Activated T-helper 17 cell treated with anti-CD3 and anti-CD28 coated beads, Interleukin-2, amount 50 U/mL, for 72 hours (primary cell): ENCODE measurements around the gene HDGFL2. TPM values are rescaled to one million over a fixed set of nuclear protein-coding genes. Genes with fewer than 3 reads are reported as not detected.
A peak's percentile ranks its signal among the peaks of the same experiment; 100 is the strongest.

Experiments used
- ATAC-seq: fragments of 150-1000 bp; cut with Tn5 transposase; replicated peaks from 2 replicates; pipeline ENCODE4 v1.10.0; 2021; ENCODE audit warnings: mild to moderate bottlenecking, moderate library complexity
- H3K27ac Mint-ChIP-seq: one replicate; pipeline ENCODE4 v1.8.0; 2022; ENCODE audit warnings: mixed read lengths
- H3K27me3 Mint-ChIP-seq: one replicate; pipeline ENCODE4 v1.8.0; 2022; ENCODE audit warnings: mixed read lengths
- H3K36me3 Mint-ChIP-seq: one replicate; pipeline ENCODE4 v1.8.0; 2022; ENCODE audit warnings: low read depth, mild to moderate bottlenecking, mixed read lengths
- H3K4me1 Mint-ChIP-seq: one replicate; pipeline ENCODE4 v1.8.0; 2022; ENCODE audit warnings: mixed read lengths
- H3K4me3 Mint-ChIP-seq: one replicate; pipeline ENCODE4 v1.8.0; 2022; ENCODE audit warnings: mild to moderate bottlenecking, mixed read lengths
- H3K9me3 Mint-ChIP-seq: one replicate; pipeline ENCODE4 v1.8.0; 2022; ENCODE audit warnings: mixed read lengths
- total RNA-seq, 2 donors: library from RNA; stranded (reverse); gene quantifications; one replicate each; pipeline ENCODE4 v1.2.3, GENCODE V29; 2022

HDGFL2 gene
- total RNA-seq, 2 donors from 2014 or later: 30.7 to 39.3 TPM

- H3K27ac Mint-ChIP-seq: no peak overlapping the region
- no peak overlapping the region for H3K4me3 Mint-ChIP-seq
- no peak for ATAC-seq
- no peaks in the 10 kb centered on the region for H3K27me3 Mint-ChIP-seq
- H3K4me1 Mint-ChIP-seq: peaks cover 10% of the 10 kb centered on the region
- H3K9me3 Mint-ChIP-seq: no peaks in the 10 kb centered on the region
- H3K36me3 Mint-ChIP-seq: peaks cover 40% of the 10 kb centered on the region
Measured at GRCh38 chr19:4452230-4452990, 19.7 kb upstream of the HDGFL2 start.

GRCh38 chr19:4453232-4454179 lies 18.6 kb upstream of the HDGFL2 start:
- peaks cover 15% of the 10 kb centered on the region for H3K4me1 Mint-ChIP-seq
- no peaks in the 10 kb centered on the region for H3K9me3 Mint-ChIP-seq
- no peak for ATAC-seq
- H3K4me3 Mint-ChIP-seq: no peak overlapping the region
- H3K36me3 Mint-ChIP-seq: peaks cover 35% of the 10 kb centered on the region
- no peak overlapping the region for H3K27ac Mint-ChIP-seq
- no peaks in the 10 kb centered on the region for H3K27me3 Mint-ChIP-seq

- Mint-ChIP-seq H3K4me1 (peaks cover 15% of the 10 kb centered on the region), H3K36me3 (peaks cover 20% of the 10 kb centered on the region), H3K27me3 (no peaks in the 10 kb centered on the region), H3K9me3 (no peaks in the 10 kb centered on the region), H3K4me3 (no peak overlapping the region), H3K27ac (peak overlapping the region; percentile 41)
- ATAC-seq: no peak
Measured at GRCh38 chr19:4454747-4455718, 17.1 kb upstream of the HDGFL2 start.

GRCh38 chr19:4455719-4456475 lies 16.2 kb upstream of the HDGFL2 start:
- H3K4me1 Mint-ChIP-seq: peaks cover 15% of the 10 kb centered on the region

GRCh38 chr19:4456476-4456842 lies 15.6 kb upstream of the HDGFL2 start:
- Mint-ChIP-seq H3K4me3 (peak overlapping the region; percentile 96), H3K36me3 (peaks cover 6% of the 10 kb centered on the region), H3K9me3 (no peaks in the 10 kb centered on the region), H3K27me3 (no peaks in the 10 kb centered on the region), H3K4me1 (peaks cover 15% of the 10 kb centered on the region), H3K27ac (peak overlapping the region; percentile 96)
- ATAC-seq: no peak

More at GRCh38 chr19:4455719-4456475, 16.2 kb upstream of the HDGFL2 start:
- no peak for ATAC-seq
- Mint-ChIP-seq H3K27ac (peak overlapping the region; percentile 96), H3K36me3 (peaks cover 11% of the 10 kb centered on the region), H3K27me3 (no peaks in the 10 kb centered on the region), H3K4me3 (peak overlapping the region; percentile 96), H3K9me3 (no peaks in the 10 kb centered on the region)

GRCh38 chr19:4456843-4457653 lies 15.0 kb upstream of the HDGFL2 start:
- H3K36me3 Mint-ChIP-seq: no peaks in the 10 kb centered on the region
- no peaks in the 10 kb centered on the region for H3K9me3 Mint-ChIP-seq
- peak; percentile 31 for ATAC-seq
- H3K4me3 Mint-ChIP-seq: peak overlapping the region; percentile 96
- no peaks in the 10 kb centered on the region for H3K27me3 Mint-ChIP-seq
- H3K27ac Mint-ChIP-seq: peak overlapping the region; percentile 96
- H3K4me1 Mint-ChIP-seq: peaks cover 15% of the 10 kb centered on the region

- Mint-ChIP-seq H3K27me3 (no peaks in the 10 kb centered on the region), H3K9me3 (no peaks in the 10 kb centered on the region), H3K27ac (peak within 1 kb of the TSS; percentile 96), H3K4me3 (peak within 1 kb of the TSS; percentile 96), H3K36me3 (no peaks in the 10 kb centered on the region), H3K4me1 (peaks cover 15% of the 10 kb centered on the region)
- ATAC-seq: peak; percentile 99
Measured at GRCh38 chr19:4457654-4458395, 14.3 kb upstream of the HDGFL2 start, which contains the start of gene UBXN6. TSS of gene UBXN6 (minus strand) at chr19:4457794. CDS start at chr19:4457697, 97 bp downstream.

GRCh38 chr19:4464815-4465581 lies 7.1 kb upstream of the HDGFL2 start:
- H3K9me3 Mint-ChIP-seq: no peaks in the 10 kb centered on the region
- H3K4me1 Mint-ChIP-seq: no peaks in the 10 kb centered on the region
- ATAC-seq: no peak
- no peak overlapping the region for H3K4me3 Mint-ChIP-seq
- no peaks in the 10 kb centered on the region for H3K27me3 Mint-ChIP-seq
- H3K36me3 Mint-ChIP-seq: no peaks in the 10 kb centered on the region
- H3K27ac Mint-ChIP-seq: no peak overlapping the region

DNA sequence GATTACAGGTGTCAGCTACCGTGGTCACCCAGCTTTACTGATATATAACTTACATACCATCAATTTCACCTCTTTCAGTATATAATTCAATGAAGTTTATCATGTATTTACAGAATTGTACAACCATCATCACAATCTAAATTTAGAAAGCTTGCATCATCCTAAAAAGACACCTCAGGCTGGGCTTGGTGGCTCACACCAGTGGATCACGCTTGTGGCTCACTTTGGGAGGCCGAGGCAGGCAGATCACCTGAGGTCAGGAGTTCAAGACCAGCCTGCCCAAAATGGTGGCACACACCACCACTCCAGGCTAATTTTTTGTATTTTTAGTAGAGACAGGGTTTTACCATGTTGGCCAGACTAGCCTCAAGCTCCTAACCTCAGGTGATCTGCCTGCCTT lies 4.3 kb upstream of the HDGFL2 start:
- Mint-ChIP-seq H3K36me3 (no peaks in the 10 kb centered on the region), H3K27me3 (no peaks in the 10 kb centered on the region), H3K4me3 (no peak overlapping the region), H3K4me1 (no peaks in the 10 kb centered on the region), H3K9me3 (no peaks in the 10 kb centered on the region), H3K27ac (no peak overlapping the region)
- no peak for ATAC-seq

DNA sequence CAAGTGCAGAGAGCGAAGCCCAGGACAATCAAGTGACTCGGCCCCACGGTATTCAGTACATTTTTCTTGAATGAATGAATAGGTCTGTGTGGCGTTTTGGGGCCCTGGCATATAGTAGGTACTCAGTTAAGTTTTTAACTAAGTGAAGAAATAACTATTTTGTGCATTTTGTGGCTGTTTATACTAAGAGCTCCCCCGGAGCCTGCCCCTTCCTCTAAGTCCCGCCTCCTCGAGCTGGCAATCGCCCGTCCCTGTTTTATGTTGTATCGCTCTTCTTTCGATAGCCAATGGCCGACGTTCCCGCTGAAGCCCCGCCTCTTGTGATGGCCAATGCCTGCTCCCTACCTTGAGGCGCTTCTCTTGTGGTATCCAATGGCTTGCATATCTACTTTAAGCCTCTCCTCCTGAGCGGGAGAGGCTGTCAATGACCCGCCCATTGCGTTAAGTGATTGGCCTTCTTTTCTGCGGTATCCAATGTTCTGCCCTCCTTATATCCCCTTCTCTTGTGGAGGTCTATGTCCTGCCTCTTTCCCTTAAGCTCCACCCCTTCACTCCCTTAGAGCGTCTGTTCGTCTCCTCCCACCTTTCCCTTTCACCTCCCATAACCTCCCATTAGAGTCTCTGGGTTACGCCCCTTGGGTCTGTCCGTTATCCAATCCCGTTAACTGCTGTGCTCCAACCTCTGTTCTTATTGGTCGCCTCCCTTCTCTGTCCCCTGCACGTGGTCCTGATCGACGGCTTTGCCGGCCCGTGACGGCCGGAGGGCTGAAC lies 509 bp upstream of the HDGFL2 start:
- Mint-ChIP-seq H3K4me1 (no peaks in the 10 kb centered on the region), H3K27ac (no peak overlapping the region), H3K9me3 (no peaks in the 10 kb centered on the region), H3K27me3 (no peaks in the 10 kb centered on the region), H3K36me3 (peaks cover 5% of the 10 kb centered on the region), H3K4me3 (no peak overlapping the region)
- peak; percentile 91 for ATAC-seq
